ENCODE data around the gene PRRT1. TPM values are rescaled to one million over a fixed set of nuclear protein-coding genes. Genes with fewer than 3 reads are reported as not detected.
A peak's percentile ranks its signal among the peaks of the same experiment; 100 is the strongest.
"Not testable (repeated sequence)": the region's sequence is repeated elsewhere in the genome, so short reads cannot be mapped to it uniquely, and the experiment has no call there.

The PRRT1 gene
- total RNA-seq, 2 donors from 2014 or later: 0.72 to 0.90 TPM

- intact Hi-C loops (cut with DNase I): no loop called here
- peak overlapping the region; percentile 99 for H3K27ac ChIP-seq
- no peaks in the 10 kb centered on the region for H3K9me3 ChIP-seq
- peak; percentile 89 for DNase-seq
- H3K4me1 ChIP-seq: peaks cover 2% of the 10 kb centered on the region
- H3K9ac ChIP-seq (ENCODE audit: low read depth in 2 of 2, low read length in 2 of 2): peak overlapping the region; percentile 99 to 100
- TF ChIP-seq, protein P1, sequence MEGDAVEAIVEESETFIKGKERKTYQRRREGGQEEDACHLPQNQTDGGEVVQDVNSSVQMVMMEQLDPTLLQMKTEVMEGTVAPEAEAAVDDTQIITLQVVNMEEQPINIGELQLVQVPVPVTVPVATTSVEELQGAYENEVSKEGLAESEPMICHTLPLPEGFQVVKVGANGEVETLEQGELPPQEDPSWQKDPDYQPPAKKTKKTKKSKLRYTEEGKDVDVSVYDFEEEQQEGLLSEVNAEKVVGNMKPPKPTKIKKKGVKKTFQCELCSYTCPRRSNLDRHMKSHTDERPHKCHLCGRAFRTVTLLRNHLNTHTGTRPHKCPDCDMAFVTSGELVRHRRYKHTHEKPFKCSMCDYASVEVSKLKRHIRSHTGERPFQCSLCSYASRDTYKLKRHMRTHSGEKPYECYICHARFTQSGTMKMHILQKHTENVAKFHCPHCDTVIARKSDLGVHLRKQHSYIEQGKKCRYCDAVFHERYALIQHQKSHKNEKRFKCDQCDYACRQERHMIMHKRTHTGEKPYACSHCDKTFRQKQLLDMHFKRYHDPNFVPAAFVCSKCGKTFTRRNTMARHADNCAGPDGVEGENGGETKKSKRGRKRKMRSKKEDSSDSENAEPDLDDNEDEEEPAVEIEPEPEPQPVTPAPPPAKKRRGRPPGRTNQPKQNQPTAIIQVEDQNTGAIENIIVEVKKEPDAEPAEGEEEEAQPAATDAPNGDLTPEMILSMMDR (IDR thresholded peaks at IDR 0.05): no peak
- no peaks in the 10 kb centered on the region for H3K27me3 ChIP-seq
- H3K36me3 ChIP-seq: no peaks in the 10 kb centered on the region
- peak overlapping the region; percentile 58 for H3K4me3 ChIP-seq
Measured at GRCh38 chr6:32195902-32196681, 44.4 kb upstream of the PRRT1 start.

- TF ChIP-seq, protein P1 (IDR thresholded peaks at IDR 0.05): peak; percentile 55
- H3K4me1 ChIP-seq: peaks cover 2% of the 10 kb centered on the region
- peak overlapping the region; percentile 58 for H3K4me3 ChIP-seq
- intact Hi-C loops (cut with DNase I): no loop called here
- no peaks in the 10 kb centered on the region for H3K9me3 ChIP-seq
- no peaks in the 10 kb centered on the region for H3K36me3 ChIP-seq
- H3K27me3 ChIP-seq: no peaks in the 10 kb centered on the region
- peak overlapping the region; percentile 99 for H3K27ac ChIP-seq
- H3K9ac ChIP-seq (ENCODE audit: low read depth in 2 of 2, low read length in 2 of 2): peak overlapping the region; percentile 99 to 100
- peak; percentile 100 for DNase-seq
Measured at GRCh38 chr6:32195652-32195901, 43.8 kb upstream of the PRRT1 start.

- Histone ChIP-seq H3K27ac (peak overlapping the region; percentile 84), H3K36me3 (no peaks in the 10 kb centered on the region), H3K4me1 (peaks cover 2% of the 10 kb centered on the region), H3K27me3 (no peaks in the 10 kb centered on the region), H3K9me3 (no peaks in the 10 kb centered on the region), H3K9ac (ENCODE audit: low read depth in 2 of 2, low read length in 2 of 2) (peak overlapping the region; percentile 68 to 88), H3K4me3 (peak overlapping the region; percentile 18)
- peak; percentile 60 for DNase-seq
- TF ChIP-seq, protein P1 (IDR thresholded peaks at IDR 0.05): no peak
- intact Hi-C loops (cut with DNase I): no loop called here
Measured at GRCh38 chr6:32194825-32195651, 43.3 kb upstream of the PRRT1 start.

- no peak for DNase-seq
- intact Hi-C loops (cut with DNase I): no loop called here
- H3K9ac ChIP-seq (ENCODE audit: low read depth in 2 of 2, low read length in 2 of 2): no peak overlapping the region
- TF ChIP-seq, protein P1 (IDR thresholded peaks at IDR 0.05): no peak
- H3K27me3 ChIP-seq: no peaks in the 10 kb centered on the region
- peak overlapping the region; percentile 84 for H3K27ac ChIP-seq
- peaks cover 2% of the 10 kb centered on the region for H3K4me1 ChIP-seq
- H3K4me3 ChIP-seq: no peak overlapping the region
- no peaks in the 10 kb centered on the region for H3K9me3 ChIP-seq
- H3K36me3 ChIP-seq: no peaks in the 10 kb centered on the region
Measured at GRCh38 chr6:32194388-32194787, 42.6 kb upstream of the PRRT1 start.

DNA sequence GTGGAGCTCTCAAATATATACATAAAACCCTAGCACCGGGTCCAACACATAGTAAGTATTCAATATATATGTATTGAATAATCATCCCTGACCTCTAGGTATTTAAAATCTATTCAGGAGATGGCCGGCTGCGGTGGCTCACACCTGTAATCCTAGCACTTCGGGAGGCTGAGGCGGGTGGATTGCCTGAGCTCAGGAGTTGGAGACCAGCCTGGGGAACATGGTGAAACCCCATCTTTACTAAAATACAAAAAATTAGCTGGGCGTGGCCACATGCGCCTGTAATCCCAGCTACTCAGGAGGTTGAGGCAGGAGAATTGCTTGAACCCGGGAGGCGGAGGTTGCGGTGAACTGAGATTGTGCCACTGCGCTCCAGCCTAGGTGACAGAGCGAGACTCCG lies 41.4 kb upstream of the PRRT1 start:
- H3K4me1 ChIP-seq; H3K27me3 ChIP-seq; H3K9me3 ChIP-seq; H3K36me3 ChIP-seq; intact Hi-C loops (cut with DNase I); DNase-seq: not testable (repeated sequence)
- peak overlapping the region; percentile 19 to 85 for H3K9ac ChIP-seq (ENCODE audit: low read depth in 2 of 2, low read length in 2 of 2)
- H3K4me3 ChIP-seq: peak overlapping the region; percentile 23
- peak overlapping the region; percentile 82 for H3K27ac ChIP-seq

Measured in colonic mucosa (tissue), 4 donors.